Right lobe of liver (tissue), 4 donors: Measurements from ENCODE around the gene NPEPPS.
"Not testable (repeated sequence)": the region's sequence is repeated elsewhere in the genome, so short reads cannot be mapped to it uniquely, and the experiment has no call there.

Experiments
- CTCF ChIP-seq, 4 donors: fragments of 200-600 bp in 3 of 4; fragments of 450-650 bp in 1 of 4; IDR thresholded peaks; one replicate each; pipeline versions ENCODE4 v1.5.1 to v1.8.0; 2016 to 2022; ENCODE audit warnings: antibody characterized with exemption in 4 of 4, mild to moderate bottlenecking in 2 of 4
- POLR2A ChIP-seq: fragments of 450-650 bp; IDR thresholded peaks from one replicate; pipeline ENCODE4 v1.6.1; 2017; ENCODE audit warnings: antibody characterized with exemption, mild to moderate bottlenecking
- donor health status: DM: no; HTN: no; CAD: no.
- donor health status: DM: no; HTN: no; CAD: no.
- donor health status: DM: no; HTN: yes; CAD: no.

- TF ChIP-seq CTCF (IDR thresholded peaks at IDR 0.05); POLR2A: not testable (repeated sequence)
Measured at GRCh38 chr17:47544327-47544726, 13.4 kb downstream of the NPEPPS start.
